GM12801 (cell line): ENCODE results near the gene GJA5.

Source experiments
- CTCF ChIP-seq: IDR thresholded peaks from one replicate; pipeline ENCODE4 v1.5.1; 2011; ENCODE audit warnings: control low read depth; ENCODE audit not compliant: insufficient read length; ENCODE audit errors: extremely low read depth

The GJA5 gene

GRCh38 chr1:147760481-147761260, at the start of gene GJA5:
Gene GJA5, minus strand, starts transcription at chr1:147760602. Its CDS starts 1,364 bp downstream, at chr1:147759238.
- TF ChIP-seq CTCF, result no peak

GRCh38 chr1:147809236-147809635, 48.8 kb upstream of the GJA5 start:
- TF ChIP-seq CTCF, result no peak

GRCh38 chr1:147808025-147808424, 47.6 kb upstream of the GJA5 start:
- no peak for TF ChIP-seq CTCF

- no peak for TF ChIP-seq CTCF
Measured at GRCh38 chr1:147807405-147807804, 47.0 kb upstream of the GJA5 start.

GRCh38 chr1:147804942-147805723, 44.7 kb upstream of the GJA5 start:
- TF ChIP-seq CTCF, result no peak

GRCh38 chr1:147800804-147801203, 40.4 kb upstream of the GJA5 start:
- TF ChIP-seq CTCF, result no peak

GRCh38 chr1:147798731-147799130, 38.3 kb upstream of the GJA5 start:
- no peak for TF ChIP-seq CTCF
